GM23248 (cell line): ENCODE results near the gene CHST5.

Experiments used
- EZH2 ChIP-seq: fragments of 200-600 bp; sonication (generic); IDR thresholded peaks from 2 replicates; pipeline ENCODE4 v1.6.1; 2018; ENCODE audit warnings: antibody characterized with exemption, mild to moderate bottlenecking; ENCODE audit not compliant: insufficient read depth, poor library complexity, severe bottlenecking
- EZH2phosphoT487 ChIP-seq: fragments of 200-600 bp; sonication (generic); IDR thresholded peaks from 2 replicates; pipeline ENCODE4 v1.6.1; 2018; ENCODE audit warnings: antibody characterized with exemption, moderate library complexity, mild to moderate bottlenecking, low read depth; ENCODE audit not compliant: insufficient read depth

- no peak for TF ChIP-seq EZH2
- TF ChIP-seq EZH2phosphoT487, result no peak
Measured at GRCh38 chr16:75555213-75555706, 19.4 kb upstream of the CHST5 start.
